HepG2 (cell line): Measurements from ENCODE around the gene ATG7. TPM values are rescaled to one million over a fixed set of nuclear protein-coding genes. Genes with fewer than 3 reads are reported as not detected.

Source experiments
- ATAC-seq: fragments of 200-7000 bp; cut with Tn5 transposase; 3 replicates; pipeline ENCODE4 v1.9.1; 2020; ENCODE audit warnings: mild to moderate bottlenecking, moderate library complexity
- BruUV-seq: library from RNA; stranded (reverse); fragments of 400-500 nt; replicated peaks from 2 replicates; lab custom pipeline; 2021; lab: Mats Ljungman, UMichigan
- CTCF ChIA-PET: fragments of 300-600 bp; formaldehyde crosslinking; extraction: SDS; loops from one replicate; lab custom pipeline; 2021; ENCODE audit warnings: low total read pairs, inconsistent platforms, low intra/inter-chr PET ratio; lab: Yijun Ruan, JAX
- POLR2A ChIA-PET: fragments of 350-600 bp; sonication (Branson Sonifier 250); formaldehyde crosslinking; loops from one replicate; lab custom pipeline; 2020; ENCODE audit warnings: antibody characterized with exemption, inconsistent platforms; lab: Yijun Ruan, JAX
- DNase-seq: peaks from one replicate; pipeline ENCODE4 v3.0.0-alpha.2; 2015; ENCODE audit warnings: low spot score
- FAIRE-seq: peaks from 3 replicates; lab custom pipeline; 2011; peaks lifted over from hg19 to GRCh38; lab: Jason Lieb, UNC
- H2AFZ ChIP-seq: one replicate; pipeline ENCODE4 v1.6.1; 2011; ENCODE audit warnings: low read length, inconsistent platforms
- H3K27ac ChIP-seq: fragments of 300-600 bp; 3 replicates; pipeline ENCODE4 v1.8.0; 2011; ENCODE audit warnings: mixed run types, mild to moderate bottlenecking, mixed read lengths, low read length, inconsistent platforms; ENCODE audit not compliant: insufficient read depth; ENCODE audit errors: extremely low read length
- H3K27me3 ChIP-seq, 2 experiments: fragments of 200-600 bp in 1 of 2; 2 replicates in 1 of 2; 3 replicates in 1 of 2; pipeline versions ENCODE4 v1.6.0 to v1.8.0; 2011; ENCODE audit warnings: low read length in 2 of 2, mild to moderate bottlenecking in 2 of 2, moderate library complexity in 2 of 2, inconsistent platforms in 1 of 2; ENCODE audit not compliant: insufficient read depth in 2 of 2, control insufficient read depth in 1 of 2
- H3K36me3 ChIP-seq, 2 experiments: fragments of 200-600 bp in 1 of 2; replicated peaks in 1 of 2; 2 replicates in 1 of 2; 3 replicates in 1 of 2; pipeline versions ENCODE4 v1.5.1 to v1.8.0; 2011; ENCODE audit warnings: low read length in 2 of 2, inconsistent platforms in 1 of 2; ENCODE audit not compliant: insufficient read depth in 2 of 2, control insufficient read depth in 1 of 2
- H3K4me1 ChIP-seq: 2 replicates; pipeline ENCODE4 v1.5.1; 2012; ENCODE audit warnings: low read length, inconsistent platforms; ENCODE audit not compliant: insufficient read depth
- H3K4me2 ChIP-seq: 2 replicates; pipeline ENCODE4 v1.6.0; 2011; ENCODE audit warnings: low read depth, low read length, inconsistent platforms
- H3K4me3 ChIP-seq, 3 experiments: fragments of 200-600 bp in 1 of 3; sonication (generic), shearing (Covaris generic) in 1 of 3; replicated peaks in 1 of 3; 2 replicates each; pipeline ENCODE4 v1.5.1; 2011 to 2016; ENCODE audit warnings: low read length in 3 of 3, inconsistent platforms in 2 of 3, low read depth in 2 of 3, mild to moderate bottlenecking in 2 of 3, control low read depth in 1 of 3, mixed read lengths in 1 of 3; ENCODE audit not compliant: insufficient read depth in 1 of 3
- H3K79me2 ChIP-seq: one replicate; pipeline ENCODE4 v1.6.1; 2011; ENCODE audit warnings: low read length, inconsistent platforms; ENCODE audit not compliant: insufficient read depth
- H3K9ac ChIP-seq: 2 replicates; pipeline ENCODE4 v1.6.0; 2011; ENCODE audit warnings: mild to moderate bottlenecking, low read depth, low read length, inconsistent platforms; ENCODE audit not compliant: insufficient read depth
- H3K9me3 ChIP-seq: 2 replicates; pipeline ENCODE4 v1.5.1; 2012; ENCODE audit warnings: mild to moderate bottlenecking, low read length
- H4K20me1 ChIP-seq: 2 replicates; pipeline ENCODE4 v1.6.0; 2011; ENCODE audit warnings: inconsistent platforms, mild to moderate bottlenecking, low read length, moderate library complexity; ENCODE audit not compliant: insufficient read depth
- AGO2 ChIP-seq: fragments of 200-400 bp; formaldehyde crosslinking; optimal IDR thresholded peaks from 2 replicates; pipeline ENCODE3; 2017; ENCODE audit warnings: mild to moderate bottlenecking, low read depth, low read length, moderate library complexity
- ZNF484 ChIP-seq: sonication (generic); formaldehyde crosslinking; IDR thresholded peaks from 2 replicates; pipeline ENCODE4 v1.5.1; 2020; ENCODE audit warnings: mild to moderate bottlenecking, low read depth, missing genetic modification reagents, borderline replicate concordance
- ZNF501 ChIP-seq: sonication (generic); formaldehyde crosslinking; IDR thresholded peaks from 2 replicates; pipeline ENCODE4 v1.5.1; 2020; ENCODE audit warnings: mild to moderate bottlenecking, moderate library complexity, missing genetic modification reagents
- ZNF670 ChIP-seq: sonication (generic); formaldehyde crosslinking; IDR thresholded peaks from 2 replicates; pipeline ENCODE4 v1.8.0; 2022; ENCODE audit warnings: mild to moderate bottlenecking, missing genetic modification reagents, borderline replicate concordance
- WGBS: methylation state at CpG from one replicate; pipeline ENCODE4 v1.1.6; 2017; ENCODE audit warnings: low lambda C conversion rate; 5-methylcytosine and 5-hydroxymethylcytosine counted together
- in situ Hi-C: cut with HindIII; loops from 2 replicates; pipeline ENCODE4 v1.10.0; 2017; ENCODE audit warnings: low pct_unique_long_range_greater_than_20kb; ENCODE audit not compliant: extremely low pct_ligation_motif_present
- intact Hi-C: fragments of 100-400 bp; cut with micrococcal nuclease; formaldehyde crosslinking; loops from one replicate; pipeline ENCODE4 v1.10.0; 2022; ENCODE audit not compliant: unreplicated experiment
- polyA plus RNA-seq, 8 experiments: library from polyadenylated mRNA; depleted of rRNA in 3 of 8; stranded (reverse) in 7 of 8; unstranded in 1 of 8; fragments of >200 nt; fragmentation: Illumina TruSeq in 4 of 8; extraction: Trizol in 4 of 8; gene quantifications; 2 replicates each; pipeline versions ENCODE4 v1.2.1 to v1.2.3, GENCODE V29; 2011 to 2016; ENCODE audit warnings: low read depth in 4 of 8, missing spikeins in 1 of 8, mixed read lengths in 1 of 8; ENCODE audit not compliant: insufficient read depth in 1 of 8
- total RNA-seq, 5 experiments: library from RNA; depleted of rRNA; stranded (reverse); fragments of >200 nt; fragmentation: Illumina TruSeq; extraction: Trizol; gene quantifications; 2 replicates each; pipeline ENCODE4 v1.2.3, GENCODE V29; 2016; ENCODE audit warnings: low read depth in 1 of 5
- TF ChIP-seq, protein P1 (sequence below), 2 experiments: IDR thresholded peaks; 2 replicates each; pipeline ENCODE4 v1.6.1; 2011 to 2012; ENCODE audit warnings: low read length in 2 of 2, borderline replicate concordance in 1 of 2, low read depth in 1 of 2, mild to moderate bottlenecking in 1 of 2, moderate library complexity in 1 of 2
- TF ChIP-seq, protein P2 (sequence below): sonication (generic); formaldehyde crosslinking; conservative IDR thresholded peaks from 2 replicates; pipeline ENCODE4 v1.4.0; 2020; ENCODE audit warnings: missing genetic modification reagents

ATG7 gene
- total and polyA plus RNA-seq, 2 of the 13 experiments (the other 11 are each of a cell fraction or from before 2014, with no cell fraction given): 7.8 to 22.1 TPM

DNA sequence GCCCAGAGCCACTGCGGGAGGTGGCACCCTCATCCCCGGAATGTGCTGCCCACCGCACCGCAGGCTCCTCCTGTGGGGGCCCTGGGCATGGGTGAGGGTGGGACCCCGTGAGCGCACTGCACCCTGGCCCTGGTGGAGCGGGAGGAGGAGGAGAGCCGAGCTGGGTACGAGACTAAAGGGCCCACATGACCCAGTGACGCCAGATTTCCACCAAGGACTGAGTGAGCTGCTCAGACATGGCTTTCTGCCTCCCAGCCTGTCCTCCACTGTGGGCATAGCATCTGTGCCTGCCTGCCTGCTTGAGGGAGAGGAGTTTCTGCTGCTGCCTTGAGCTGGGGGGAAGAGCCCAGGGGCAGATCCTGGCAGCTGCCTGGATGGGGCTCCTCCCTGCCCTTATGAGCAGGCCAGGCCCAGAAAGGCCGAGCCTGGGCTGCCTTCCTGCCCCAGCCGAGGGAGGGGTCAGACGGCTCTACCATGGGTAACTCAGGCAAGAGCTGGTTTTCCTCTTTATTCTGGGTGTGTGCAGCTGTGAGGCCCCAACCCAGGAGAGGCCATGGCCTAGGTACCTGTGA is 283.1 kb downstream of the ATG7 start (continued):
- no peak for TF ChIP-seq ZNF670
- TF ChIP-seq, protein P1, sequence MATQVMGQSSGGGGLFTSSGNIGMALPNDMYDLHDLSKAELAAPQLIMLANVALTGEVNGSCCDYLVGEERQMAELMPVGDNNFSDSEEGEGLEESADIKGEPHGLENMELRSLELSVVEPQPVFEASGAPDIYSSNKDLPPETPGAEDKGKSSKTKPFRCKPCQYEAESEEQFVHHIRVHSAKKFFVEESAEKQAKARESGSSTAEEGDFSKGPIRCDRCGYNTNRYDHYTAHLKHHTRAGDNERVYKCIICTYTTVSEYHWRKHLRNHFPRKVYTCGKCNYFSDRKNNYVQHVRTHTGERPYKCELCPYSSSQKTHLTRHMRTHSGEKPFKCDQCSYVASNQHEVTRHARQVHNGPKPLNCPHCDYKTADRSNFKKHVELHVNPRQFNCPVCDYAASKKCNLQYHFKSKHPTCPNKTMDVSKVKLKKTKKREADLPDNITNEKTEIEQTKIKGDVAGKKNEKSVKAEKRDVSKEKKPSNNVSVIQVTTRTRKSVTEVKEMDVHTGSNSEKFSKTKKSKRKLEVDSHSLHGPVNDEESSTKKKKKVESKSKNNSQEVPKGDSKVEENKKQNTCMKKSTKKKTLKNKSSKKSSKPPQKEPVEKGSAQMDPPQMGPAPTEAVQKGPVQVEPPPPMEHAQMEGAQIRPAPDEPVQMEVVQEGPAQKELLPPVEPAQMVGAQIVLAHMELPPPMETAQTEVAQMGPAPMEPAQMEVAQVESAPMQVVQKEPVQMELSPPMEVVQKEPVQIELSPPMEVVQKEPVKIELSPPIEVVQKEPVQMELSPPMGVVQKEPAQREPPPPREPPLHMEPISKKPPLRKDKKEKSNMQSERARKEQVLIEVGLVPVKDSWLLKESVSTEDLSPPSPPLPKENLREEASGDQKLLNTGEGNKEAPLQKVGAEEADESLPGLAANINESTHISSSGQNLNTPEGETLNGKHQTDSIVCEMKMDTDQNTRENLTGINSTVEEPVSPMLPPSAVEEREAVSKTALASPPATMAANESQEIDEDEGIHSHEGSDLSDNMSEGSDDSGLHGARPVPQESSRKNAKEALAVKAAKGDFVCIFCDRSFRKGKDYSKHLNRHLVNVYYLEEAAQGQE (IDR thresholded peaks at IDR 0.05; ENCODE audit: borderline replicate concordance in 1 of 2, low read depth in 1 of 2, low read length in 2 of 2): no peak
- TF ChIP-seq AGO2: peak; percentile 80
- TF ChIP-seq, all 625 proteins: peak for 2

DNA sequence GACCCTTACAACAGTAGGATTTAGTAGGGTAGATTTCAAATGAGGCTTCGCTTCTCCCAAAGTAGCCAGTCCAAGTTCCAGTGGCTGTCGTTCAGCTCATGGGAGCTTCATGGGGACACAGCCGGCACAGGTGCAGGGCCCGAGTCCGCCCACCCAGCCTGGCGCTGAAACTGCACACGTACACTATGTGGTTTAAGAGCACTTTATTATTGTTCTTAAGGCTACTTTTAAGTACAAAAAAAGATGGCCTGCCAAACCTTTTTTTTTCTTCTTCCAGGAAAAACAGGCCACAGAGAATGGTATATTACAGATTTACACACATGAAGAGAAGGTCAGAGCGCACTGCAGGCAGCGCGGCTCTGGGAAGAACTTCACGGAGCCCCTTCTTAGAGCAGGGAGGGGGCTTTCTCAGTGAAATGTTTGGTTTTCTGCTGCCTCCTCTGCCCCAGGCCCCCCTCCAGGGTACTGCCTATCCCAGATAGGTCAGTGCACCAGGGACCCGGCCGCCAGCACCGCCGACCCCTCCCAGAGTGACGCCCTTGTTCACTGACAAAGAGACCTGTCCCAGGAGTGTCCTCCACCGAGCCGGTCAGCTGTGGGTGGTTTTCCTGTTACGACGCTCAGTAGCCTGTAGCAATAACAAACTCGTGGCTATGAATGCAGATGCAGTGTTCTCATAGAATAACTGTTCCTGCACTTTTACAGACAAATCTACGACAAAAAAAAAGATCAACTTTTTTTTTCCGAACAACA is 283.9 kb downstream of the ATG7 start:
- Histone ChIP-seq H3K36me3 (peaks cover 30 to 66% of the 10 kb centered on the region in 2 experiments), H3K9ac (no peak overlapping the region), H3K79me2 (peaks cover under 1% of the 10 kb centered on the region), H3K9me3 (no peaks in the 10 kb centered on the region), H3K4me1 (peaks cover 20% of the 10 kb centered on the region), H3K4me2 (no peak overlapping the region), H3K27me3 (no peaks in the 10 kb centered on the region; a peak in 1 of 5 replicates), H3K27ac (no peak overlapping the region), H3K4me3 (no peak overlapping the region), H2AFZ (no peak overlapping the region), H4K20me1 (peaks cover 5% of the 10 kb centered on the region; the same call in 1 of the 2 replicates)
- 95% methylated on average over 23 of the region's 23 CpGs for WGBS
- DNase-seq (no peak), FAIRE-seq (no peak), ATAC-seq (no peak)
- BruUV-seq: no TSS peak
- intact Hi-C loops: no loop called here
- CTCF ChIA-PET: no interaction called here
- in situ Hi-C loops: no loop called here
- POLR2A ChIA-PET: no interaction called here
- TF ChIP-seq ZNF501 (CRISPR knock-in tag): no peak
- TF ChIP-seq, protein P2, sequence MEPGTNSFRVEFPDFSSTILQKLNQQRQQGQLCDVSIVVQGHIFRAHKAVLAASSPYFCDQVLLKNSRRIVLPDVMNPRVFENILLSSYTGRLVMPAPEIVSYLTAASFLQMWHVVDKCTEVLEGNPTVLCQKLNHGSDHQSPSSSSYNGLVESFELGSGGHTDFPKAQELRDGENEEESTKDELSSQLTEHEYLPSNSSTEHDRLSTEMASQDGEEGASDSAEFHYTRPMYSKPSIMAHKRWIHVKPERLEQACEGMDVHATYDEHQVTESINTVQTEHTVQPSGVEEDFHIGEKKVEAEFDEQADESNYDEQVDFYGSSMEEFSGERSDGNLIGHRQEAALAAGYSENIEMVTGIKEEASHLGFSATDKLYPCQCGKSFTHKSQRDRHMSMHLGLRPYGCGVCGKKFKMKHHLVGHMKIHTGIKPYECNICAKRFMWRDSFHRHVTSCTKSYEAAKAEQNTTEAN: no peak
- no peak for TF ChIP-seq ZNF484
